HCT116 (cell line): Measurements from ENCODE around the gene ELP1. TPM values are rescaled to one million over a fixed set of nuclear protein-coding genes. Genes with fewer than 3 reads are reported as not detected.
A peak's percentile ranks its signal among the peaks of the same experiment; 100 is the strongest.

Experiments
- ATAC-seq: fragments of 200-7000 bp; cut with Tn5 transposase; 2 replicates; pipeline ENCODE4 v1.9.1; 2020; ENCODE audit warnings: mild to moderate bottlenecking, moderate library complexity
- BruUV-seq: library from RNA; stranded (reverse); fragments of 400-500 nt; replicated peaks from 2 replicates; lab custom pipeline; 2021; lab: Mats Ljungman, UMichigan
- CTCF ChIA-PET: fragments of 300-600 bp; sonication (Branson Sonifier 250); formaldehyde crosslinking; loops from one replicate; lab custom pipeline; 2021; ENCODE audit warnings: antibody characterized with exemption; lab: Charles Lee
- POLR2A ChIA-PET: fragments of 300-600, 350-600 bp; sonication (Branson Sonifier 250); formaldehyde crosslinking; loops from one replicate; lab custom pipeline; 2021; ENCODE audit warnings: antibody characterized with exemption; lab: Charles Lee
- RAD21 ChIA-PET, 2 experiments: fragments of 300-600 bp; sonication (Branson Sonifier 250); formaldehyde crosslinking; loops; one replicate each; lab custom pipeline; 2023; ENCODE audit warnings: low total read pairs in 2 of 2; ENCODE audit not compliant: uncharacterized antibody in 2 of 2, unreplicated experiment in 2 of 2, low non-redundant PET in 1 of 2; lab: Charles Lee
- DNase-seq: peaks from one replicate; pipeline ENCODE4 v3.0.0-alpha.2; 2010; ENCODE audit warnings: low read depth, low spot score
- H2AFZ ChIP-seq: fragments of 200-600 bp; shearing (Covaris generic), sonication (generic); 2 replicates; pipeline ENCODE4 v1.6.1; 2017; ENCODE audit warnings: low read depth, mixed run types, mixed read lengths, antibody characterized with exemption, low read length; ENCODE audit not compliant: poor library complexity, severe bottlenecking
- H3K27ac ChIP-seq: 2 replicates; pipeline ENCODE4 v1.5.1; 2012; ENCODE audit warnings: low read depth, low read length
- H3K27me3 ChIP-seq: fragments of 200-600 bp; sonication (generic); 2 replicates; pipeline ENCODE4 v1.6.1; 2016; ENCODE audit warnings: mixed run types, low read length, mixed read lengths; ENCODE audit not compliant: insufficient read depth
- H3K36me3 ChIP-seq, 2 experiments: fragments of 200-500 bp in 1 of 2; fragments of 200-600 bp in 1 of 2; sonication (Bioruptor generic) in 1 of 2; sonication (generic) in 1 of 2; 2 replicates each; pipeline versions ENCODE4 v1.5.1 to v1.6.1; 2014 to 2016; ENCODE audit warnings: low read length in 2 of 2, inconsistent platforms in 1 of 2, mixed read lengths in 1 of 2, mixed run types in 1 of 2; ENCODE audit not compliant: insufficient read depth in 2 of 2, control insufficient read depth in 1 of 2
- H3K4me1 ChIP-seq, 2 experiments: fragments of 200-600 bp in 1 of 2; sonication (generic) in 1 of 2; 2 replicates each; pipeline versions ENCODE4 v1.5.1 to v1.6.1; 2012 to 2017; ENCODE audit warnings: low read length in 2 of 2, inconsistent platforms in 1 of 2, mild to moderate bottlenecking in 1 of 2, mixed read lengths in 1 of 2, mixed run types in 1 of 2, moderate library complexity in 1 of 2; ENCODE audit not compliant: insufficient read depth in 2 of 2, control insufficient read depth in 1 of 2
- H3K4me2 ChIP-seq: fragments of 200-600 bp; sonication (generic); 2 replicates; pipeline ENCODE4 v1.6.1; 2017; ENCODE audit warnings: mixed run types, low read length, mixed read lengths
- H3K4me3 ChIP-seq, 2 experiments: fragments of 200-600 bp in 1 of 2; sonication (generic) in 1 of 2; replicated peaks in 1 of 2; 2 replicates each; pipeline ENCODE4 v1.5.1; 2011 to 2016; ENCODE audit warnings: low read length in 2 of 2, control low read depth in 1 of 2, low read depth in 1 of 2, mild to moderate bottlenecking in 1 of 2, mixed read lengths in 1 of 2, mixed run types in 1 of 2
- H3K79me2 ChIP-seq: fragments of 200-600 bp; sonication (generic); 2 replicates; pipeline ENCODE4 v1.6.1; 2017; ENCODE audit warnings: mild to moderate bottlenecking, mixed run types, low read length, moderate library complexity, mixed read lengths; ENCODE audit not compliant: insufficient read depth
- H3K9ac ChIP-seq: fragments of 200-600 bp; sonication (generic); 2 replicates; pipeline ENCODE4 v1.6.1; 2016; ENCODE audit warnings: low read length, mixed read lengths
- H3K9me2 ChIP-seq: fragments of 200-600 bp; sonication (generic), shearing (Covaris generic); 2 replicates; pipeline ENCODE4 v1.6.1; 2017; ENCODE audit warnings: mixed run types, mild to moderate bottlenecking, moderate library complexity; ENCODE audit not compliant: insufficient read depth
- H3K9me3 ChIP-seq, 2 experiments: fragments of 200-500 bp in 1 of 2; fragments of 200-600 bp in 1 of 2; sonication (Bioruptor generic) in 1 of 2; sonication (generic) in 1 of 2; 2 replicates each; pipeline ENCODE4 v1.6.1; 2014 to 2017; ENCODE audit warnings: low read length in 2 of 2, mixed read lengths in 2 of 2, inconsistent platforms in 1 of 2, low read depth in 1 of 2, mild to moderate bottlenecking in 1 of 2, mixed run types in 1 of 2, moderate library complexity in 1 of 2; ENCODE audit not compliant: control insufficient read depth in 1 of 2, insufficient read depth in 1 of 2
- H4K20me1 ChIP-seq: fragments of 200-600 bp; sonication (generic), shearing (Covaris generic); 2 replicates; pipeline ENCODE4 v1.6.1; 2017; ENCODE audit warnings: mixed run types, mild to moderate bottlenecking, moderate library complexity; ENCODE audit not compliant: insufficient read depth
- CBX3 ChIP-seq: IDR thresholded peaks from 2 replicates; pipeline ENCODE4 v1.6.1; 2012; ENCODE audit warnings: low read depth
- EGR1 ChIP-seq: IDR thresholded peaks from 2 replicates; pipeline ENCODE4 v1.6.1; 2012; ENCODE audit warnings: low read depth
- EZH2 ChIP-seq: fragments of 200-600 bp; sonication (generic); IDR thresholded peaks from 2 replicates; pipeline ENCODE4 v1.6.1; 2017; ENCODE audit warnings: antibody characterized with exemption, mixed run types
- FOSL1 ChIP-seq: IDR thresholded peaks from 2 replicates; pipeline ENCODE4 v1.6.1; 2012; ENCODE audit warnings: low read depth
- JUND ChIP-seq: IDR thresholded peaks from 2 replicates; pipeline ENCODE4 v1.6.1; 2012
- POLR2A ChIP-seq: IDR thresholded peaks from 2 replicates; pipeline ENCODE4 v1.7.0; 2011; ENCODE audit warnings: borderline replicate concordance; ENCODE audit not compliant: insufficient read depth, insufficient read length; ENCODE audit errors: extremely low read depth
- SIN3A ChIP-seq: IDR thresholded peaks from 2 replicates; pipeline ENCODE4 v1.6.1; 2012; ENCODE audit warnings: low read depth
- SP1 ChIP-seq: IDR thresholded peaks from 2 replicates; pipeline ENCODE4 v1.6.1; 2012; ENCODE audit warnings: low read depth
- SRF ChIP-seq: IDR thresholded peaks from 2 replicates; pipeline ENCODE4 v1.6.1; 2012; ENCODE audit warnings: low read depth
- TCF7L2 ChIP-seq: IDR thresholded peaks from 2 replicates; pipeline ENCODE4 v1.7.0; 2011; ENCODE audit warnings: borderline replicate concordance, inconsistent platforms; ENCODE audit not compliant: insufficient read depth, insufficient read length; ENCODE audit errors: extremely low read depth
- YY1 ChIP-seq: IDR thresholded peaks from 2 replicates; pipeline ENCODE4 v1.6.1; 2011; ENCODE audit warnings: low read length, low read depth, moderate library complexity, mild to moderate bottlenecking; ENCODE audit not compliant: insufficient replicate concordance; ENCODE audit errors: extremely low read depth
- intact Hi-C: fragments of 100-400 bp; cut with micrococcal nuclease; formaldehyde crosslinking; loops from 2 replicates; pipeline ENCODE4 v1.10.0; 2022
- total RNA-seq: library from RNA; stranded (reverse); gene quantifications from one replicate; pipeline ENCODE4 v1.2.1, GENCODE V29; 2021; ENCODE audit not compliant: unreplicated experiment
- TF ChIP-seq, protein P1 (sequence below): IDR thresholded peaks from 2 replicates; pipeline ENCODE4 v1.6.1; 2012
- TF ChIP-seq, protein P2 (sequence below): IDR thresholded peaks from 2 replicates; pipeline ENCODE4 v1.6.1; 2012
- TF ChIP-seq, protein P3 (sequence below): IDR thresholded peaks from 2 replicates; pipeline ENCODE4 v1.6.1; 2012; ENCODE audit warnings: low read depth

The ELP1 gene
- total RNA-seq, 1 experiment from 2014 or later: 28.8 TPM

DNA sequence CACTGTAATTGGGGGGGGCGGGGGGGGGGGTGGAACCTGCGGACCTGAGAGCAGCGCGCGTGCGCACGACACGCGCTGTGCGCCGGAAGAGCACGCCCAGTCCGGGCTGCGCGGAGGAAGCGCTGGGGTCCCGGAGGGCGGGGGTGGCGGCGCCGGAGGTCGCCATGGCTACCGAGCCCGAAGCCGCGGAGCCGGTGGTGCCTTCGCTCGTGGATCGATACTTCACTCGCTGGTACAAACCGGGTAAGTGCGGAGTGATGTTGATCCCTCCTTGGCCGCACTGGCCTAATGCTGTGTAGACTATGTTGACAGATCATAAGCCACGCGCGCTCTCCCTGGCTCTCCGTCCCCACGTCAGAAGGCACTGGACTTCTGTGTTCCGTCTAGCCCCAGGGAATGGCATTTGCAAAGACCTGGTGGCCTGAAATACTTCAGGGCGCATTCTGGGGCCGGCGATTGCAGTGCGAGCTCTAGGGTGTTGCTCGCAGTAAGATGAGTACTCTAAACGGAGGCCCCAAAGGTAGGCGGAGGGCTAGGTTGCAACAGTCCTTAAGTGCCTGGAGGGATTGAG is 484 bp upstream of the ELP1 start, which contains the start of gene ABITRAM:
Gene ABITRAM, plus strand, starts transcription at position 78 of the 571 bp plus-strand sequence. Its CDS starts 87 bp downstream, at position 165.
- DNase-seq (peak; percentile 57), ATAC-seq (peak; percentile 85)
- Histone ChIP-seq H3K4me2 (peak within 1 kb of the TSS; percentile 96), H3K36me3 (peaks cover 0 to 2% of the 10 kb centered on the region in 2 experiments; a peak in 1 of 4 replicates), H3K9me2 (no peaks in the 10 kb centered on the region), H3K79me2 (peaks cover 46% of the 10 kb centered on the region), H3K27me3 (no peaks in the 10 kb centered on the region), H3K4me3 (peak within 1 kb of the TSS; percentile 83 to 97), H2AFZ (no peak within 1 kb of the TSS), H4K20me1 (no peaks in the 10 kb centered on the region), H3K9ac (peak within 1 kb of the TSS; percentile 87), H3K9me3 (no peaks in the 10 kb centered on the region), H3K27ac (peak within 1 kb of the TSS; percentile 83), H3K4me1 (peaks cover 4 to 14% of the 10 kb centered on the region in 2 experiments; a peak in 3 of 4 replicates)
- TSS peak; percentile 65 for BruUV-seq
- ChIA-PET RAD21 (interaction anchor here in 1 of 2 experiments (0.6 kb wide), 1 partner anchor 426 kb away, joined by 3 read pairs; no protein-coding TSS in a partner anchor), CTCF (no interaction called here), POLR2A (no interaction called here)
- intact Hi-C loops: no loop called here
- TF ChIP-seq, protein P1, sequence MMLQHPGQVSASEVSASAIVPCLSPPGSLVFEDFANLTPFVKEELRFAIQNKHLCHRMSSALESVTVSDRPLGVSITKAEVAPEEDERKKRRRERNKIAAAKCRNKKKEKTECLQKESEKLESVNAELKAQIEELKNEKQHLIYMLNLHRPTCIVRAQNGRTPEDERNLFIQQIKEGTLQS: no peak
- peak; percentile 36; the same call in 1 of the 2 replicates for TF ChIP-seq SIN3A
- TF ChIP-seq YY1: peak; percentile 54
- no peak for TF ChIP-seq EZH2
- TF ChIP-seq JUND: no peak
- peak; percentile 86 for TF ChIP-seq EGR1
- TF ChIP-seq, protein P2, sequence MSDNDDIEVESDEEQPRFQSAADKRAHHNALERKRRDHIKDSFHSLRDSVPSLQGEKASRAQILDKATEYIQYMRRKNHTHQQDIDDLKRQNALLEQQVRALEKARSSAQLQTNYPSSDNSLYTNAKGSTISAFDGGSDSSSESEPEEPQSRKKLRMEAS: 0 out of 2 replicates have a peak, but pooled peaks have one; percentile 12

DNA sequence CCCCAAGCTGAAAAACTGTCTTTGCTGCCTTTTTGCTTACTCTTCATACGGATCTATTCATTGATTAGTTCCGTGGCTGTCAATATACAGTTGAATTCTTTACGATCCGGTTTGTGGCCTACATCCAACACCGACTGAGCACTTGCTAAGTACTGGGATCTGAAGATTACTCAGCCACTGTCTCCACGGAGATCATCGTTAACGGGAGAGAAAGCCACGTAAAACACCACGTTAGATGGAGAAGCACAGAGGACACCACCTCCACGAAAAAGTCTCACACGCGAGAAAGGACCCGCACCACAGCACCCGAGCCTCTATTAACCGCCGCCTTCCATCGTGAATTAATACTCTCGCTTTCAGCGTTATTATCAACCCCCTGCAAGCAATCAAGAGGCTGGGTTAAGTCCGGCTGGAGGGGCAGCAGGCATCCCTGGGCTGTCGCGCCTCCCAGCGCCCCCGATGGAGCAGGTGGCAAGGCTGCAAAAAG is 650 bp downstream of the ELP1 start:
- no peaks in the 10 kb centered on the region for H3K9me2 ChIP-seq
- ATAC-seq (no peak), DNase-seq (no peak)
- no peaks in the 10 kb centered on the region for H3K27me3 ChIP-seq
- H4K20me1 ChIP-seq: no peaks in the 10 kb centered on the region
- H3K4me2 ChIP-seq: peak overlapping the region; percentile 96
- no peaks in the 10 kb centered on the region for H3K9me3 ChIP-seq
- peak overlapping the region; percentile 83 to 97 for H3K4me3 ChIP-seq
- peaks cover 0 to 5% of the 10 kb centered on the region in 2 experiments; a peak in 2 of 4 replicates for H3K36me3 ChIP-seq
- H3K9ac ChIP-seq: peak overlapping the region; percentile 87
- RAD21 ChIA-PET: no interaction called here
- POLR2A ChIA-PET: no interaction called here
- peaks cover 46% of the 10 kb centered on the region for H3K79me2 ChIP-seq
- no peak for TF ChIP-seq YY1
- no peak for TF ChIP-seq SRF
- TF ChIP-seq, protein P2: no peak
- TF ChIP-seq POLR2A: no peak
- no peak for TF ChIP-seq SP1
- TF ChIP-seq FOSL1: no peak
- TF ChIP-seq, protein P3, sequence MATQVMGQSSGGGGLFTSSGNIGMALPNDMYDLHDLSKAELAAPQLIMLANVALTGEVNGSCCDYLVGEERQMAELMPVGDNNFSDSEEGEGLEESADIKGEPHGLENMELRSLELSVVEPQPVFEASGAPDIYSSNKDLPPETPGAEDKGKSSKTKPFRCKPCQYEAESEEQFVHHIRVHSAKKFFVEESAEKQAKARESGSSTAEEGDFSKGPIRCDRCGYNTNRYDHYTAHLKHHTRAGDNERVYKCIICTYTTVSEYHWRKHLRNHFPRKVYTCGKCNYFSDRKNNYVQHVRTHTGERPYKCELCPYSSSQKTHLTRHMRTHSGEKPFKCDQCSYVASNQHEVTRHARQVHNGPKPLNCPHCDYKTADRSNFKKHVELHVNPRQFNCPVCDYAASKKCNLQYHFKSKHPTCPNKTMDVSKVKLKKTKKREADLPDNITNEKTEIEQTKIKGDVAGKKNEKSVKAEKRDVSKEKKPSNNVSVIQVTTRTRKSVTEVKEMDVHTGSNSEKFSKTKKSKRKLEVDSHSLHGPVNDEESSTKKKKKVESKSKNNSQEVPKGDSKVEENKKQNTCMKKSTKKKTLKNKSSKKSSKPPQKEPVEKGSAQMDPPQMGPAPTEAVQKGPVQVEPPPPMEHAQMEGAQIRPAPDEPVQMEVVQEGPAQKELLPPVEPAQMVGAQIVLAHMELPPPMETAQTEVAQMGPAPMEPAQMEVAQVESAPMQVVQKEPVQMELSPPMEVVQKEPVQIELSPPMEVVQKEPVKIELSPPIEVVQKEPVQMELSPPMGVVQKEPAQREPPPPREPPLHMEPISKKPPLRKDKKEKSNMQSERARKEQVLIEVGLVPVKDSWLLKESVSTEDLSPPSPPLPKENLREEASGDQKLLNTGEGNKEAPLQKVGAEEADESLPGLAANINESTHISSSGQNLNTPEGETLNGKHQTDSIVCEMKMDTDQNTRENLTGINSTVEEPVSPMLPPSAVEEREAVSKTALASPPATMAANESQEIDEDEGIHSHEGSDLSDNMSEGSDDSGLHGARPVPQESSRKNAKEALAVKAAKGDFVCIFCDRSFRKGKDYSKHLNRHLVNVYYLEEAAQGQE: no peak
- TF ChIP-seq CBX3: no peak
- TF ChIP-seq TCF7L2: no peak
- TF ChIP-seq, all 23 proteins: peak for 0
- no peak overlapping the region for H2AFZ ChIP-seq
- BruUV-seq: no TSS peak
- peak overlapping the region; percentile 83 for H3K27ac ChIP-seq
- CTCF ChIA-PET: no interaction called here
- intact Hi-C loops: no loop called here
- H3K4me1 ChIP-seq: peaks cover 4 to 14% of the 10 kb centered on the region in 2 experiments; a peak in 3 of 4 replicates
